Central memory CD4-positive, alpha-beta T cell (primary cell): Measurements from ENCODE around the gene TYMS.

Experiments used
- DNase-seq: peaks from one replicate; pipeline ENCODE4 v3.0.0; 2022

TYMS gene

GRCh38 chr18:647304-647703 lies 10.1 kb upstream of the TYMS start:
- DNase-seq, result no peak

GRCh38 chr18:649341-649740 lies 8.1 kb upstream of the TYMS start:
- no peak for DNase-seq

GRCh38 chr18:650428-650858 lies 7.0 kb upstream of the TYMS start:
- no peak for DNase-seq

- no peak for DNase-seq
These were observed 5.3 kb upstream of the TYMS start for GRCh38 chr18:652131-652530.

- no peak for DNase-seq
These were observed 3.9 kb upstream of the TYMS start for GRCh38 chr18:653512-653911.

- no peak for DNase-seq
These were observed 2.9 kb upstream of the TYMS start for GRCh38 chr18:654601-655000.

- DNase-seq, result no peak
These were observed 2.0 kb upstream of the TYMS start for GRCh38 chr18:655445-655844.

- DNase-seq, result peak; percentile 18
These were observed 821 bp downstream of the TYMS start for GRCh38 chr18:658001-658946.

- DNase-seq, result no peak
These were observed 1.6 kb downstream of the TYMS start for GRCh38 chr18:658947-659533.

- no peak for DNase-seq
These were observed 2.1 kb downstream of the TYMS start for GRCh38 chr18:659597-659996.

- DNase-seq, result no peak
These were observed 4.7 kb downstream of the TYMS start for GRCh38 chr18:662197-662596.

GRCh38 chr18:666177-666576 lies 8.7 kb downstream of the TYMS start:
- DNase-seq, result no peak

GRCh38 chr18:666628-667027 lies 9.2 kb downstream of the TYMS start:
- DNase-seq, result no peak

GRCh38 chr18:668260-668659 lies 10.8 kb downstream of the TYMS start:
- no peak for DNase-seq

GRCh38 chr18:669077-669476 lies 11.6 kb downstream of the TYMS start:
- DNase-seq, result no peak

- no peak for DNase-seq
These were observed 13.1 kb downstream of the TYMS start for GRCh38 chr18:670522-670921.

GRCh38 chr18:671405-671804 lies 14.0 kb downstream of the TYMS start:
- no peak for DNase-seq

- no peak for DNase-seq
These were observed 15.9 kb downstream of the TYMS start for GRCh38 chr18:673317-673716.

- DNase-seq, result no peak
These were observed 16.3 kb downstream of the TYMS start for GRCh38 chr18:673769-674168.

GRCh38 chr18:675307-675706 lies 17.9 kb downstream of the TYMS start:
- DNase-seq, result no peak

GRCh38 chr18:676069-676468 lies 18.6 kb downstream of the TYMS start:
- no peak for DNase-seq

- no peak for DNase-seq
These were observed 19.3 kb downstream of the TYMS start for GRCh38 chr18:676736-677135.

- no peak for DNase-seq
These were observed 19.7 kb downstream of the TYMS start for GRCh38 chr18:677145-677544.

GRCh38 chr18:677951-678381 lies 20.5 kb downstream of the TYMS start:
- DNase-seq, result no peak
